Stimulated activated CD8-positive, alpha-beta memory T cell treated with anti-CD3 and anti-CD28 coated beads, Interleukin-15, amount 100 ng/mL, for 48 hours (primary cell): Measurements from ENCODE around the gene SMAD6.
"Not testable (repeated sequence)": the region's sequence is repeated elsewhere in the genome, so short reads cannot be mapped to it uniquely, and the experiment has no call there.

ENCODE experiments used
- DNase-seq, 2 donors: peaks; one replicate each; pipeline ENCODE4 v3.0.0-alpha.2; 2020; ENCODE audit warnings: low read depth in 2 of 2

Gene SMAD6

DNA sequence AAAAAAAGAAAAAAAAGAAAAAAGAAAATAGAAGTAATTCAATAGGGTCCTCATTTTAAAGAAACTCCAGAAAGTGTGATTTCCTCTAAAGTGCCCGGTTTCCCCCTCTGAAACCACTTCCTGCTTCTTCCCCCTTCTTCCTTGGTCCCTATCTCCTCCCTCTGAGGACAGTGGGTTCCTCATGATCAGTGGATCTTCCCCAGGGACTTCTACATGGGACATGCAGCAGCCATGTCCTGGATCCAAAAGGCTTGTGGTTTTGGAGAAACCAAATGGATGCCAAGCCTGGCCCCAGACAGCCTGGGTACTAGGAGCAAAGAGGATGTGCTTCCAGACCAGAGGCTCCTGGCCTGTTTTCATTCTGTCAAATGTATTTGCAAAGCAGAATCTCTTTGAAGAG is 26.6 kb upstream of the SMAD6 start:
- DNase-seq, result no peak

DNA sequence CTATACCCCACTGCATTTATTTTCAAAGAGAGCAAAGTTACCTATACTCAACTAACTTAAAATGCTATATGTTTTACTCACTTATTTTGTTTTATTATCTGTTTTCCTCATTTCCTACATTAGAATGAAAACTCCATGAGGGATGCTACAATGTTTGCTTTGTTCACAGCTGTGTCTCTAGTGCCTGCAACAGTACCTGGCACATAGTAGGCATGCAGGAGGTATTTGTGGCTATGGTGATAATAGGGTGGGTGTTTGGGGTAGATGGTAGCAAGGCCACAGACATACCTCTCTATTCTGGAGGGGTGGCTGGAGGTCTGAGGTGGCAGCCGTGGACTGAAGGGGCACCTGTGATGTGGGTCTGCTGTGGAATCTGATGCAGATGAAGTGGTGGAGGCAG is 24.7 kb upstream of the SMAD6 start:
- no peak for DNase-seq

DNA sequence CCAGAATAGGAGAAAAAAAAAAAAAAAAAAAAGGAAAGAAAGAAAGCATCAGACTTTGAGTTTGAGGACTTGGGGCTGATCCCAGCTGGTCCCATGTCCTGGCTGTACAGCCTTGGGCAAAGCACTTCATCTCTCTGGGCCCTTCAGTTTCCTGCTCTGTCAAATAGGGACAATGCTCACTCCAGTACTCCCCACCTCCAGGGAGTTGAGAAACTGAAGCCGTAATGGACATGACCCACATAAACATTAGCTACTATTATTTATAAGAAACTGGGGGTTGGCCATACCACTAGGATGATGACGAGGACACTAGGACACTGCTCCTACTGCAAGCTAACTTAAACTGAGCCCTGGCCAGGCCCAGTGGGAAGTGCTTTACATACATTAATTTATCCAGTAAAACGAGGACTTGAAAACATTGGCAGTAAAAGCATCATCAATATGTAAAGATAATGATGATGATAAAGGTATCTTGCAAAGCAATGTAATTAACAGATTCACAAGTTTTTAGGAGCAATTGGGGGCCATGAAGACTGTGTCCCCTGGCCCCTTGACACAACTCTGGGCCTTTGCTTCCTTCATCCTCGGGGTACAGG is 22.9 kb upstream of the SMAD6 start:
- DNase-seq, result no peak

DNA sequence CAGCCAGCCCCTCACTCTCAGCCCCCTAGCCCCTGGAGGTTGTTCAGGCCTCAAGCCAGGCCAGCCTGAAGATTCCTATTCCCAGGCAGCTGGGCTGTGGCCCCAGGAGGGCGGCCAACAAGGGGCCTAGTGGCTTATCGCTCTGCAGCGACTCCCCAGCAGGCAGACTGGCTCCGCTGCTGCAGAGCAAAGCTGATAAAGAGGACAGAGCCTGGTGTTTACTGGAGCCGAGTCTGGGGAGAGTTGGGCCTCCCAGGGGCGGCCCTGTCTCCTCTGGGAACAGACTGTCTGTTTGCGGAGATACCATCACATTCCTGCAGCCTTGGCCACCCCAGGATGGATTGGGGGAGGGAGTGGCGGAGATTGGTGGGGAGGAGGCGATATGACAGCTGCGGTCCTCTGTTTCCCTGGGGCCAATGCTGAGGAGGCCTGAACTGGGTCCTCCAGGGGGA is 22.4 kb upstream of the SMAD6 start:
- no peak for DNase-seq

GRCh38 chr15:66680502-66680901 is 21.5 kb upstream of the SMAD6 start:
- no peak for DNase-seq

- DNase-seq, result no peak
These were observed 20.6 kb upstream of the SMAD6 start for GRCh38 chr15:66681395-66681794.

DNA sequence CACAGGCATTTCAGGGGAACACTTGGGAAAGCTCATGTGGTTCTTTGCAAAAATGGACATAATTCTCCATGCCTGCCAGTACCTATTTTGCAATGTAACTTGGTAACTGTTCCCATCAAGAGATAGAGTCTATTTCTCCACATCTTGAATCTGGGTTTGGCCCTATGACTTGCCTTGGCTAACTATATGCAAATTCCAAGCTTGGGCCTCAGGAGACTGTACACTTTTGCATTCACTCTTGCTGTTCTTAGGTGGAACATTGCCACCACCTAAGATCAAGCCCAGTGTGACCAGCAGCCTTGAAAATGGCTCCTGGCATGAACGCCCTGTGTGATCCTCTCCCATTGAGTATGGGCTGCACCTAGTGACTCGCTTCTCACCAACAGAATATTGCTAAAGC is 19.8 kb upstream of the SMAD6 start:
- DNase-seq, result no peak

DNA sequence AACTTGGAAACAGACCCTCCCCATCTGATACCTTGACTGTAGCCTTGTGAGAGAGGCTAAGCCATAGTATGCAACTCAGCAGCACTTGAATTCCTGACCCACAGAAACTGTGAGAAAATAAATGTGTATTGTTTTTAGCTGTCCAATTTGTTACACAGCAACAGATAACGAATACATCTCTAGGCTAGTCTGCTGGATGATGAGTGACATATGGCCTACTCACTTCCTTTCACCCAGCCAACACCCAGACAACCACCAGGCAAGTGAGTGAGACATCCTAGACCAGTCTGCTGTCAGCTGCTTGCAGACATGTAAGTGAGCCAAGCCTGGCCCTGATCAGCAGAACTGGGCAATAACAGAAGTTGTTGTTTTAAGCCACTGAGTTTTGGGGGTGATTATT is 19.2 kb upstream of the SMAD6 start:
- DNase-seq, result no peak

GRCh38 chr15:66684136-66684681 is 17.8 kb upstream of the SMAD6 start:
- DNase-seq, result no peak

DNA sequence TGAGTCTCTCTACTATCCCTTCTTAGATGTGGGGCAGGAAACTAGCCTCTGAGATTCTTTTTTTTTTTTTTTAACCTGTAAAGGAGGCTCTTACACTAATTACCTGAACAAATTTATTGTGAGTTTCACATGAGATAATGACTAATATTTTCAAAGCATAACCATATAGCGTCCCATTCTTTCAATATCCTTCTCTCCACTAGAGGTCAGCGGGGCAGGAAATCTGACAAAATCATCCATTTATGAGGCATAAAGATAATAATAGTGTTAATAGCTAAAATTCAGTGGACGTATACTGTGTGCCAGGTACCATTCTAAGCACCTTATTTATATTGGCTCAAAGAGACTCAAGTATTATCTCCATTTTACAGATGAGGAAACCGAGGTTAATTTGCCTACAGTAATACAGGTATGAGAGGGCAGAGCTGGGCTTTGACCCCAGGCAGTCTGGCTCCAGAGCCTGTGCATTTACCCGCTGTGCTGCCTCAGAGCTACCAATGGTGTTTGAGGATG is 16.3 kb upstream of the SMAD6 start:
- no peak for DNase-seq

GRCh38 chr15:66690912-66691311 is 11.1 kb upstream of the SMAD6 start:
- not testable (repeated sequence) for DNase-seq

GRCh38 chr15:66691727-66692126 is 10.3 kb upstream of the SMAD6 start:
- no peak for DNase-seq

- no peak for DNase-seq
These were observed 9.6 kb upstream of the SMAD6 start for GRCh38 chr15:66692391-66692790.

DNA sequence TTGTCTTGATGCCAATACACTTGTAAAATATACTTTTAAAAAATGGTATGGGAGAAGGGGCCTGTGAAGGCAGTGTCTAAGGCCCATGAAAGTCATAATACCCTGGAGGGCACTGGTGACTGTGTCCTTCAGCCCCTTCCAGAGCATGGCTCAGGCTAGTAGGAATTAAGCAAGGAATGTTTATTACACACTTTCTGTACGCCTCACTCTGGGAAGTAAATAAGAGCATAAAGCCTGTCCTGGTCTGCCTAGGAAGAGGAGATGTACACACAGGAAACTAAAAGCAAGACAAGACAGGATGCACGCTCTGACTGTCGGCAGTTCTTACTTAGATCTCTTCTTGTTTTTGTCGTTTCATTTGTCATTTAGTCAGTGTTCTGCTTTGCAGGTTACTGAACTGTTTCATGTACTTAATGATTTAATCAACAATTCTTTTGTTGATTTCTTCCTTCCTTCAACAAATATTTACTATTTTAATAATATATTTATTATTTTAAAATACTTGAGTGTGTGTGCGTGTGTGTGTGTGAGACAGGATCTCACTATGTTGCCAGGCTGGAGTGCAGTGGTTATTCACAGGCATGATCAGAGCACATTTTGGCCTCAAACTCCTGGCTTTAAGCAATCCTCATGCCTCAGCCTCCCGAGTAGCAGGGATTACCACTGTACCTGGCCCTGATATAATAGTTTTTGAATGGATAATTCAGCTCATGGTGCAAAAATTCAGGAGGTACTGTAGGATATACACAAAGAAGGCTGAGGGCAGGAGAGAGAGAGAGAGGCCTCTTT is 9.0 kb upstream of the SMAD6 start:
- no peak for DNase-seq

DNA sequence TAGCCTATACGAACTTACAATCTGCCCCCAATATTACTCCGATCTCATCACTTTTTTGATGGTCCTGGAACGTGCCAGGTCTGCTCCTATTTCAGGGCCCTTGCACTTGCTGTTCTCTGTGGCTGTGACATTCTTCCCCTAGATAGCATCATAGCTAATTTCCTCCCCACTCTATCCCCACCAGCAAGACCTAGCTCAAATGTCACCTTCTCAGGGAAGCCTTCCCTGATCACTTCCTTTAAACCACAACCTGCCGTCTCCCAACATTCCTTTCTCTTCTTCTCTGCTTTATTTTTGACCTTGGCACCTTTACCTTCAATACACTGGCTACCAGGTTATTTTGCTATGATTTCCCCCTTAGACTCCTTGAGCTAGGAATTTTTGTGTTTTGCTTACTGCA is 5.3 kb upstream of the SMAD6 start:
- no peak for DNase-seq

- no peak for DNase-seq
These were observed 3.6 kb upstream of the SMAD6 start for GRCh38 chr15:66698318-66698961.

- DNase-seq, result no peak
These were observed 3.1 kb upstream of the SMAD6 start for GRCh38 chr15:66698971-66699370.

DNA sequence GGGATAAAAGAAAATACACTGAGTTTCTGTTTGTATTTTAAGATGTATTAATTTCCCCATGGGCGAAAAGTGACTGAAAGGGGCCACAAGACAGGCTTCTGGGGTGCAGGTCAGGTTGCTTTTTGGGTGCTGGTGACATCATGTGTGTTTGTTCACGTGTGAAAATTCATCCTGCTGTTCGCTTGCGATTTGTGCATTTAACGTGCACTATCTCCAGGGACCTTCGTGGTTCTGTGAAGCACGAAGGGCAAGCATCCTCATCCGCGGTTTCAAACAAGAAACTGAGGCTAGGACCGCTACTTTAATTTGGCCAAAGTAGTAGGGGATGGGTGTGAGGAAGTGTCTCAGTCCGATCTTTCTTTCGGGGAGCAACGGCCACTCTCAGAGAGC is 1.6 kb upstream of the SMAD6 start:
- no peak for DNase-seq

DNA sequence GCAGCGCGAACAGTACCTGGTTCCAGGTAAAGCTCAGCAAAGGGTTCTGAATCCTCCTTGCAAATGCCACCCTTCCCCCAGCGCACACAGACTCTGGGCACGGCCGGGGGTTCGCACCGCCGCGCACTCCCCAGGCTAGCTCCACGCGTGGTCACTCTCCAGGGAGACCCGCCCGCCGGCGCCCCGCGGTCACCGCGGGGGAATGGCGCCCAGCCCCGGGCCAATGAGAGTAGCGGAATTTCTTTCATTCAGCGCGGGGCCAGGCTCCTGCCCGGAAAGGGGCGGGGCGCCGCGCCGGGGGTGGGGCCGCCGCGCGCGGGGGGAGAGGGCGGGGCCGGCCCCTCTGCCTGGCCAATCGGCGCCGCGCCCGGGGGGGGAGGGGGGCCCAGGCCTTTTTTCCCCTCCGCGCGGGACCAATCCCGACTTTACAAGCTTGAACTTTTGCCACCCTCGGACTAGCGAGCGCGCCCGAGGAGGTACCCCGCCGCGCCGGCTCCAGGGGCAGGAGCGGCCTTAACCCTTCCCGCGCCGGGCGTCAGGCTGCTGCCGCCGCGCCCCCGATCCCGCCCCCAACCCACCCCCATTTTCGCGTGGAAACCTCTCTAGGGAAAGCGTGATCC is 1.1 kb upstream of the SMAD6 start:
- peak; percentile 79 to 81 for DNase-seq

- DNase-seq, result no peak
These were observed 508 bp upstream of the SMAD6 start for GRCh38 chr15:66701422-66702034.

- DNase-seq, result no peak
These were observed 927 bp downstream of the SMAD6 start for GRCh38 chr15:66702787-66703539.
